GM10266 (cell line): ENCODE data around the gene MSX2.

ENCODE experiments used
- DNase-seq: peaks from one replicate; pipeline ENCODE4 v3.0.0; 2012; ENCODE audit errors: extremely low spot score
- CTCF ChIP-seq: IDR thresholded peaks from 2 replicates; pipeline ENCODE4 v1.5.1; 2012; ENCODE audit warnings: mild to moderate bottlenecking, low read depth; ENCODE audit not compliant: control insufficient read depth, insufficient read depth; ENCODE audit errors: missing control alignments

MSX2 gene

DNA sequence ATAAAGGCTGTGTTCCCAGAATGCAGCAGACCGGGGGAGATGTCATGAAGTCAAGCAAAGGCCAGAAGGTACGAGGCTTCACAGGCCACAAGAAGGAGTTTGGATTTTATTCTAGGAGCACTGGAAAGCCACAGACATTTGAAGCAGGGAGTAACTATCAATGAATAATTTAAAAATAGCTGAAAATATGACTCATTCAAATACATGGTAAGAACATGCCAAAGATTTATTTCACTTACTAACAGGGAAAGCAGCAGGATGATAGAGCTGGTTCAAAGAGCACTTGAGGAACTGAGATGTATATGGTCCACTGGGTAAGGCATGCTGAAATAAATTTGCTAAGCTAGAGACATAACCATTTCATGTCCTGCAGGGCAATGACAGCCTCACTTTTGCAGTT is 53.2 kb downstream of the MSX2 start:
- no peak for DNase-seq
- TF ChIP-seq CTCF, result no peak
